ENCODE data around the gene FAM76A. TPM values are rescaled to one million over a fixed set of nuclear protein-coding genes. Genes with fewer than 3 reads are reported as not detected.
"Not testable (repeated sequence)": the region's sequence is repeated elsewhere in the genome, so short reads cannot be mapped to it uniquely, and the experiment has no call there.

The FAM76A gene
- total and polyA plus RNA-seq, 9 donors: 6.0 to 20.3 (median 13.2) TPM

DNA sequence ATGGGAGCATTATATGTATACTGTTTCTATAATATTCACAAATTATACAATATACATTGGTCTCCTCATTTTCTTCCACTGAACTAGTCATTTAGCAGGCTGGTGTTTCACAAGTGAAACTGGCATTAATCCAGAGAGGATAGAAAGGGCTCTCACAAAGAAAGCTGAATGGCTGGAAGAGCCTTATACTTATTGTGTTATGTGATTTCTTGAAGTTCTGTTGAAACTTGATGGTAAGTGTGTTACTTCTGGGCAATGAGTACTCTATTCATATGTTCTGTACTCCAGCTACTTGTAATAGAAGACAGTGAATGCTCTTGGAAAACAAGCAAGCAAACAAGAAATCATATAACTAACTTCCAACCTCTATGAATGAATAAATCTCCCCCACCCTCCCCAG, 62.1 kb downstream of the FAM76A start:
- DNase-seq: no peak
- no peaks in the 10 kb centered on the region for H3K36me3 ChIP-seq
- no peaks in the 10 kb centered on the region for H3K9me3 ChIP-seq
- no peak overlapping the region for H3K4me3 ChIP-seq
- no peak overlapping the region for H3K27ac ChIP-seq
- no peaks in the 10 kb centered on the region for H3K27me3 ChIP-seq
- TF ChIP-seq CTCF (IDR thresholded peaks at IDR 0.05) (no peak), EP300 (IDR thresholded peaks at IDR 0.05) (no peak), POLR2A (IDR thresholded peaks at IDR 0.05) (no peak)
- H3K4me1 ChIP-seq (ENCODE audit: insufficient read depth): peaks cover 4% of the 10 kb centered on the region
- intact Hi-C loops (cut with DNase I): no loop called here

DNA sequence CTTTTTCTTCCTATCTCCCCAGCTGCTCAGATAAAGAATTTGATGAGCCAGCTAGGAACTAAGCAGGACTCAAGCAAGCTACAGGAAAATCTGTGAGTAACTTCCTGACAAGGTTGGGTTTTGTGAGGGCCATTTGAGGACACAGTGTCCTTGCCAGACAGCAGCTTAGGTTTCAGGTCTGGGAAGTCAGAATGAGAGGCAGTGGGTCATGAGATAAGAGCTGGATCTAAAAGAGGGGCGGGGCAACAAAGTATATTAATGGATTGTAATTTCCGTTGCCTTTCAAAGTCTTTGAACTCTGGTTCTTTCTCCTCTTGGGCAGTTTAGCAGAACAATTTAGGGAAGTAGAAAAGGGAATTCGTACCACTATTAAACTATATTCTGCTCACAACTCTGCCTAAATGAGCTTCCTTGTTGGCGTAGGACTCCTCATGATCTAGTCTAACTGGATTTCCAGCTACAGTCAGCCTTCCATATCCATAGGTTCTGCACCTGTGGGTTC, 63.8 kb downstream of the FAM76A start:
- H3K4me1 ChIP-seq (ENCODE audit: insufficient read depth): no peaks in the 10 kb centered on the region
- WGBS, 3 donors: 74 to 79% (median 79%) methylated on average over 4 of the region's 4 CpGs
- intact Hi-C loops (cut with DNase I): no loop called here
- H3K9me3 ChIP-seq: no peaks in the 10 kb centered on the region
- no peak overlapping the region for H3K27ac ChIP-seq
- H3K27me3 ChIP-seq: no peaks in the 10 kb centered on the region
- no peak for DNase-seq
- no peak overlapping the region for H3K4me3 ChIP-seq
- no peak for TF ChIP-seq CTCF (IDR thresholded peaks at IDR 0.05)
- no peak for TF ChIP-seq EP300 (IDR thresholded peaks at IDR 0.05)
- no peaks in the 10 kb centered on the region for H3K36me3 ChIP-seq

GRCh38 chr1:27790270-27790669, 64.5 kb downstream of the FAM76A start:
- intact Hi-C loops (cut with DNase I); H3K27ac ChIP-seq; H3K27me3 ChIP-seq; H3K4me3 ChIP-seq; H3K9me3 ChIP-seq; DNase-seq; H3K36me3 ChIP-seq; H3K4me1 ChIP-seq (ENCODE audit: insufficient read depth): not testable (repeated sequence)
- WGBS, 3 donors: 97 to 100% (median 98%) methylated on average over 3 of the region's 3 CpGs

- intact Hi-C loops (cut with DNase I): no loop called here
- no peaks in the 10 kb centered on the region for H3K4me1 ChIP-seq (ENCODE audit: insufficient read depth)
- no peaks in the 10 kb centered on the region for H3K27me3 ChIP-seq
- WGBS, 3 donors: 61 to 77% (median 73%) methylated on average over 1 of the region's 1 CpG
- DNase-seq: no peak
- H3K4me3 ChIP-seq: no peak overlapping the region
- H3K27ac ChIP-seq: no peak overlapping the region
- no peaks in the 10 kb centered on the region for H3K9me3 ChIP-seq
- TF ChIP-seq CTCF (IDR thresholded peaks at IDR 0.05) (no peak), POLR2A (IDR thresholded peaks at IDR 0.05) (no peak), EP300 (IDR thresholded peaks at IDR 0.05) (no peak)
- no peaks in the 10 kb centered on the region for H3K36me3 ChIP-seq
These were observed 69.8 kb downstream of the FAM76A start for GRCh38 chr1:27795601-27796000.

DNA sequence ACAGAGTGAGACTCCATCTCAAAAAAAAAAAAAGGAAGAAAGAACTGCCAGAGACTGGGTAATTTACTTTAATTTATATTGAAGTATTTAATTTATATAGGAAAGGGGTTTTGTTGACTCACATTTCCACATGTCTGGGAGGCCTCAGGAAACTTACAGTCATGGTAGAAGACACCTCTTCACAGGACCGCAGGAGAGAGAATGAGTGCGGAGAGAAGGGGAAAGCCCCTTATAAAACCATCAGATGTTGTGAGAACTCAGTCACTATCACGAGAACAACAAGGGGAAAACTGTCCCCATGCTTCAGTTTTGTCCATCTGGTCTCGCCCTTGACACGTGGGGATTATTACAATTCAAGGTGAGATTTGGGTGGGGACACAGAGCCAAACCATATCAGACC, 79.0 kb downstream of the FAM76A start:
- no peak overlapping the region for H3K27ac ChIP-seq
- no peak overlapping the region for H3K4me3 ChIP-seq
- H3K4me1 ChIP-seq (ENCODE audit: insufficient read depth): no peaks in the 10 kb centered on the region
- DNase-seq: no peak
- WGBS, 3 donors: 90 to 97% (median 92%) methylated on average over 5 of the region's 5 CpGs
- H3K9me3 ChIP-seq: no peaks in the 10 kb centered on the region
- TF ChIP-seq POLR2A (IDR thresholded peaks at IDR 0.05) (no peak), EP300 (IDR thresholded peaks at IDR 0.05) (no peak), CTCF (IDR thresholded peaks at IDR 0.05) (no peak)
- intact Hi-C loops (cut with DNase I): no loop called here
- no peaks in the 10 kb centered on the region for H3K27me3 ChIP-seq
- H3K36me3 ChIP-seq: no peaks in the 10 kb centered on the region

All from ovary (tissue), 9 donors.